M059J (cell line): ENCODE results near the gene HDAC6. TPM values are rescaled to one million over a fixed set of nuclear protein-coding genes. Genes with fewer than 3 reads are reported as not detected.

Experiments used
- total RNA-seq: library from RNA; depleted of rRNA; stranded (reverse); fragments of >200 nt; shearing (Covaris generic); gene quantifications from 2 replicates; pipeline ENCODE4 v1.2.3, GENCODE V29; 2014; rRNA removed

HDAC6 gene
- total RNA-seq, 1 experiment from 2014 or later = 50.7 TPM

Other genes with a start within 250 kb of the HDAC6 start
- 52.6 and 64.2 TPM in 2 replicates for gene RBM3, start 227.6 kb upstream of the HDAC6 start, total RNA-seq
- 54.3 and 88.6 TPM in 2 replicates for gene WDR13, start 204.6 kb upstream of the HDAC6 start, total RNA-seq
- not detected in 2 replicates for gene WAS, start 118.3 kb upstream of the HDAC6 start, total RNA-seq
- 15.1 and 22.8 TPM in 2 replicates for gene SUV39H1, start 105.3 kb upstream of the HDAC6 start, total RNA-seq
- gene GLOD5, start 40.3 kb upstream of the HDAC6 start, total RNA-seq = not detected in 2 replicates
- gene GATA1, start 15.5 kb upstream of the HDAC6 start, total RNA-seq = not detected in 2 replicates
- gene ERAS, start 24.4 kb downstream of the HDAC6 start, total RNA-seq = not detected in 2 replicates
- gene PCSK1N, start 33.5 kb downstream of the HDAC6 start, total RNA-seq = 4.1 and 9.0 TPM in 2 replicates
- gene TIMM17B, start 95.7 kb downstream of the HDAC6 start, total RNA-seq = 77.6 and 90.8 TPM in 2 replicates
- gene PQBP1, start 95.9 kb downstream of the HDAC6 start, total RNA-seq = 44.6 and 53.9 TPM in 2 replicates
- gene SLC35A2, start 109.6 kb downstream of the HDAC6 start, total RNA-seq = 70.5 and 77.8 TPM in 2 replicates
- gene PIM2, start 117.0 kb downstream of the HDAC6 start, total RNA-seq = 14.2 and 14.3 TPM in 2 replicates
- gene OTUD5, start 155.5 kb downstream of the HDAC6 start, total RNA-seq = 27.3 and 54.4 TPM in 2 replicates
- 0.76 and 1.7 TPM in 2 replicates for gene KCND1, start 169.8 kb downstream of the HDAC6 start, total RNA-seq
- 20.1 and 46.6 TPM in 2 replicates for gene GRIPAP1, start 200.2 kb downstream of the HDAC6 start, total RNA-seq
- 40.9 and 71.6 TPM in 2 replicates for gene TFE3, start 241.3 kb downstream of the HDAC6 start, total RNA-seq